Endodermal cell (in vitro differentiated cells): ENCODE data around the gene FBXW9. TPM values are rescaled to one million over a fixed set of nuclear protein-coding genes. Genes with fewer than 3 reads are reported as not detected.
"Not testable (repeated sequence)": the region's sequence is repeated elsewhere in the genome, so short reads cannot be mapped to it uniquely, and the experiment has no call there.

Source experiments
- DNase-seq: peaks from one replicate; pipeline ENCODE4 v3.0.0-alpha.2; 2017
- H3K27ac ChIP-seq: 2 replicates; pipeline ENCODE4 v1.5.1; 2013; ENCODE audit warnings: mild to moderate bottlenecking, low read depth, low read length, moderate library complexity
- H3K27me3 ChIP-seq: 2 replicates; pipeline ENCODE4 v1.6.1; 2013; ENCODE audit warnings: mild to moderate bottlenecking, low read length, moderate library complexity; ENCODE audit not compliant: insufficient read depth, control insufficient read depth, poor library complexity, severe bottlenecking
- H3K36me3 ChIP-seq: 2 replicates; pipeline ENCODE4 v1.7.0; 2013; ENCODE audit warnings: mild to moderate bottlenecking, low read length, moderate library complexity; ENCODE audit not compliant: control insufficient read depth, insufficient read depth
- H3K4me1 ChIP-seq: one replicate; pipeline ENCODE4 v1.7.0; 2013; ENCODE audit warnings: low read length; ENCODE audit not compliant: control insufficient read depth, insufficient read depth
- H3K4me3 ChIP-seq: 2 replicates; pipeline ENCODE4 v1.5.1; 2013; ENCODE audit warnings: mild to moderate bottlenecking, low read length, moderate library complexity
- H3K9ac ChIP-seq: 2 replicates; pipeline ENCODE4 v1.6.1; 2013; ENCODE audit warnings: mild to moderate bottlenecking, low read length, moderate library complexity; ENCODE audit not compliant: poor library complexity, severe bottlenecking; ENCODE audit errors: extremely low read depth
- H3K9me3 ChIP-seq: 2 replicates; pipeline ENCODE4 v1.6.1; 2013; ENCODE audit warnings: mild to moderate bottlenecking, low read length, moderate library complexity; ENCODE audit not compliant: control insufficient read depth
- H3K27ac Mint-ChIP-seq: 2 replicates; pipeline ENCODE4 v1.8.0; 2020; ENCODE audit warnings: mixed read lengths
- H3K27me3 Mint-ChIP-seq: 2 replicates; pipeline ENCODE4 v1.8.0; 2021; ENCODE audit warnings: mild to moderate bottlenecking, mixed read lengths; ENCODE audit not compliant: insufficient read depth
- H3K36me3 Mint-ChIP-seq: 2 replicates; pipeline ENCODE4 v1.8.0; 2020; ENCODE audit warnings: low read depth, mixed read lengths
- H3K4me1 Mint-ChIP-seq: 2 replicates; pipeline ENCODE4 v1.8.0; 2020; ENCODE audit warnings: mixed read lengths
- H3K4me3 Mint-ChIP-seq: 2 replicates; pipeline ENCODE4 v1.8.0; 2020; ENCODE audit warnings: mild to moderate bottlenecking, moderate library complexity, mixed read lengths
- H3K9me3 Mint-ChIP-seq: 2 replicates; pipeline ENCODE4 v1.8.0; 2020; ENCODE audit warnings: mild to moderate bottlenecking, mixed read lengths
- CTCF ChIP-seq: fragments of 200-600 bp; sonication (generic); conservative IDR thresholded peaks from 2 replicates; pipeline ENCODE4 v1.5.0; 2021; ENCODE audit warnings: antibody characterized with exemption, mild to moderate bottlenecking
- WGBS, 2 experiments: methylation state at CpG; one replicate each; pipeline versions ENCODE4 v1.1.5 to v1.1.7; 2013; ENCODE audit warnings: missing lambda C conversion rate in 2 of 2, mixed read lengths in 1 of 2; ENCODE audit not compliant: insufficient coverage in 1 of 2, insufficient read length in 1 of 2; 5-methylcytosine and 5-hydroxymethylcytosine counted together
- total RNA-seq, 2 donors: library from RNA; stranded (reverse); fragmentation: NEBNext Ultra II Directional in 1 of 2; extraction: Animal tissue kit (Norgen Biotek cat#: 25700) in 1 of 2; gene quantifications; 2 replicates in 1 of 2; 3 replicates in 1 of 2; pipeline ENCODE4 v1.2.1, GENCODE V29; 2021

Gene FBXW9
- total RNA-seq, 2 donors from 2014 or later: 12.6 to 14.7 TPM

GRCh38 chr19:12698138-12698537 lies 1.7 kb upstream of the FBXW9 start:
- Histone ChIP-seq H3K9ac (no peak overlapping the region), H3K4me1 (no peaks in the 10 kb centered on the region), H3K36me3 (peaks cover 44% of the 10 kb centered on the region), H3K27ac (no peak overlapping the region), H3K9me3 (no peaks in the 10 kb centered on the region), H3K4me3 (no peak overlapping the region), H3K27me3 (no peaks in the 10 kb centered on the region)
- peaks cover 2% of the 10 kb centered on the region for H3K4me1 Mint-ChIP-seq
- H3K27me3 Mint-ChIP-seq: no peaks in the 10 kb centered on the region
- 94% methylated on average over 3 to 6 of the region's 6 CpGs for WGBS, 2 experiments
- H3K27ac Mint-ChIP-seq: no peak overlapping the region
- no peak for TF ChIP-seq CTCF
- H3K36me3 Mint-ChIP-seq: peaks cover 38% of the 10 kb centered on the region
- no peaks in the 10 kb centered on the region for H3K9me3 Mint-ChIP-seq
- DNase-seq: no peak
- H3K4me3 Mint-ChIP-seq: no peak overlapping the region

DNA sequence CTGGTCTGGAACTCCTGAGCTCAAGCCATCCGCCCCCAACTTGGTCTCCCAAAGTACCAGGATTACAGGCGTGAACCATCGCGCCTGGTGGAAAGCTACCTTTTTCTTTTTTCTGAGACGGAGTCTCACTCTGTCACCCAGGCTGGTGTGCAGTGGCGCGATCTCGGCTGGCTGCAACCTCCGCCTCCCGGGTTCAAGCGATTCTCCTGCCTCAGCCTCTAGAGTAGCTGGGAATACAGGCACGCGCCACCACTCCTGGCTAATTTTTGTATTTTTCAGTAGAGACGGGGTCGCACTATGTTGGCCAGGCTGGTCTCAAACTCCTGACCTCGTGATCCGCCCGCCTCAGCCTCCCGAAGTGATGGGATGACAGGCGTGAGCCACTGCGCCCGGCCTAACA lies 994 bp upstream of the FBXW9 start:
- DNase-seq, H3K9me3 Mint-ChIP-seq, H3K4me1 Mint-ChIP-seq, H3K27me3 Mint-ChIP-seq, H3K9me3 ChIP-seq, H3K4me1 ChIP-seq, H3K9ac ChIP-seq, H3K27me3 ChIP-seq, H3K27ac Mint-ChIP-seq, H3K27ac ChIP-seq: not testable (repeated sequence)
- WGBS, 2 experiments: 96 to 98% methylated on average over 22 of the region's 22 CpGs
- H3K4me3 ChIP-seq: peak overlapping the region; percentile 91
- Mint-ChIP-seq H3K36me3 (peaks cover 31% of the 10 kb centered on the region), H3K4me3 (peak overlapping the region; percentile 77)
- H3K36me3 ChIP-seq: peaks cover 43% of the 10 kb centered on the region

- Histone ChIP-seq H3K4me3 (peak overlapping the region; percentile 91), H3K36me3 (peaks cover 29% of the 10 kb centered on the region), H3K27me3 (no peaks in the 10 kb centered on the region), H3K4me1 (no peaks in the 10 kb centered on the region), H3K9me3 (no peaks in the 10 kb centered on the region), H3K9ac (peak overlapping the region; percentile 83), H3K27ac (no peak overlapping the region)
- Mint-ChIP-seq H3K27ac (no peak overlapping the region), H3K27me3 (no peaks in the 10 kb centered on the region), H3K36me3 (peaks cover 21% of the 10 kb centered on the region), H3K4me1 (peaks cover 2% of the 10 kb centered on the region), H3K4me3 (peak overlapping the region; percentile 77), H3K9me3 (no peaks in the 10 kb centered on the region)
- no peak for TF ChIP-seq CTCF
- WGBS, 2 experiments: 6 to 9% methylated on average over 12 to 36 of the region's 36 CpGs
- DNase-seq: no peak
Observed at GRCh38 chr19:12695997-12696365, 450 bp downstream of the FBXW9 start.

GRCh38 chr19:12695514-12695913 lies 917 bp downstream of the FBXW9 start:
- WGBS, 2 experiments: 91 to 92% methylated on average over 1 of the region's 1 CpG
- H3K27ac ChIP-seq: no peak overlapping the region

More at GRCh38 chr19:12695514-12695913, 917 bp downstream of the FBXW9 start:
- Mint-ChIP-seq H3K27ac (no peak overlapping the region), H3K4me3 (peak overlapping the region; percentile 77), H3K9me3 (no peaks in the 10 kb centered on the region), H3K36me3 (peaks cover 17% of the 10 kb centered on the region), H3K27me3 (no peaks in the 10 kb centered on the region), H3K4me1 (peaks cover 2% of the 10 kb centered on the region)
- Histone ChIP-seq H3K27me3 (no peaks in the 10 kb centered on the region), H3K36me3 (peaks cover 25% of the 10 kb centered on the region), H3K4me1 (no peaks in the 10 kb centered on the region), H3K4me3 (peak overlapping the region; percentile 91), H3K9me3 (no peaks in the 10 kb centered on the region), H3K9ac (peak overlapping the region; percentile 83)
- no peak for DNase-seq
- TF ChIP-seq CTCF: no peak
